Stimulated activated CD4-positive, alpha-beta T cell treated with anti-CD3 and anti-CD28 coated beads, Interleukin-12 subunit alpha, Interleukin-12 subunit beta, amount 100 ng/mL, for 4 hours (primary cell): Measurements from ENCODE around the gene RGN.
"Not testable (repeated sequence)": the region's sequence is repeated elsewhere in the genome, so short reads cannot be mapped to it uniquely, and the experiment has no call there.

Source experiments
- DNase-seq: peaks from one replicate; pipeline ENCODE4 v3.0.0-alpha.2; 2020

Gene RGN

DNA sequence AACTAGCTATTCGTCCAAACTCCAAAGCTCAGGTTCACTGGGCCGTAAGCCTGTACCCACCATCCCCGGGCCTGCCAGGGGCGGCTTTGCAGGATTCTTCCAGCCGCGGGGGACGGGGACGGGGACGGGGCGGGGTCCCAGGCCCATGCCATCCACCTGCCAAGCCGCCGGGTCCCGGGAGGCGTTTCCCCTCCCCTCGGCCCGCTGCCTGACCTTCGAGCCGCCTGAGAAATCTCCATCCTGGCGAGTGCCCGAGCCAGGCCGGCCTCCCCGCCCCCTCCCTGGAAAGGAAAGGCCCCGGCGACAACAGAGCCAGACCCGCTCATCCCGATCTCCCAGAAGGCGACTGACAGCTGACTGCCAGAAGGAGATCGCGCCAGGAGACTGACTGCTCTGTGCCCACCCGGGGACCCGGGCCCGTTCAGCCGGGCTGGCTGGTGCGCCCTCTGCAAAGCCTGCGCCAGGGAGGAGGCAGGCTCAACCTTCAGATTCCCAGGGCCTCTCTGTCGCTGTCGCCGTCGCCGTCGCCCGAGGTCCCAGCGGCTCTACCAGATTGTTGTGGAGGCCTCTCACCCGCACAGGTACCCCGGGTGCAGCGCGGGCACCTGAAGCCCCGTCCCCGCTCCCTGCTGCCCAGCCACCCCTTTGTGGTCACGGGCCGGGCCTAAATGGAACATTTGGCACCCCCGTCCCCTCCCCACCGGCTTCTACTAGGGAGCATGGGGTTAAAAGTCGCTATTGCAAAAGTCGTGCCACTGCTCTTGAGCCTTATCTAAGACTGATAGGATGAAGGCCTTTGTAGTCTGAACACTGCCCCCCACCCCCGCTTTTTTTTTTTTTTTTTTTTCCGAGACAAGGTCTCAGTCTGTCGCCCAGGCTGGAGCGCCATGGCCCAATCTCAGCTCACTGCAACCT lies at the start of gene RGN:
Gene RGN, plus strand, starts transcription at position 315 of the 915 bp plus-strand sequence. CDS start 2,702 bp downstream, outside the sequence.
- no peak for DNase-seq

DNA sequence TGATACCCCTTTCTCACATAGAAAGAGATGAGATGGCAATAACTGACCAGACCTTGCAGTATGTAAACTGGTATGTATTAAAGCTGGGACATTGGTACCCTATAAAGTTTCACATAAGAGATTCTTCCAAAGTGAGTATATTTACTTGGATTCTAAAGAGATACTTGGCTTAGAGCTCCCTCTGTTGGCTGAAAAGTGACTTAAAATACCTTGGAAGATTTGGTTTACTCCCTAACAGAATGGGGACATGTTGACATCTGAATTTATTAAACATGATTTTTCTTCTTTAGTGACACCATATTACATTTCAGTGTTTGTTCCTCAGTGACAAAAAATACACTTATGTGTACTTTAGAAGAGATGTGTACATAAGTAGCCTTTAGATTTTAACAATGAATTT lies 47.9 kb upstream of the RGN start:
- no peak for DNase-seq

DNA sequence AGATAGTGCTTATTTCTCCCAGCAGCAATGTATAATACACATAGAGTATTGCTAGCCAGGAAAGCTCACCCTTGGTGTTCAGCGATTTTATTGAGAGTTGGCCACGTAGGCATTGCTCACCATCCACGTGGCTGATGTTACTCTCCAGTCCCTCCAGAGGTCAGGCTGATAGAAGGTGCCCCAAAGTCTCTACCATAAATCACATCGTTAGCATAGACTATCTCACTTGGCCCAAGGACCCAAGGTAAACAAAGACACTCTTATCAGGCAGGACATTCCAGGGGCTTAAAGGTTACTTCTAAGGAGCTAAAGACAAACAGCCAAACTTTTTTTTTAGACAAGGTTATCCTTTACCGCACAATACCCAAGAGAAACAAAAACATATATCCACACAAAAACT lies 30.3 kb upstream of the RGN start:
- DNase-seq, result no peak

DNA sequence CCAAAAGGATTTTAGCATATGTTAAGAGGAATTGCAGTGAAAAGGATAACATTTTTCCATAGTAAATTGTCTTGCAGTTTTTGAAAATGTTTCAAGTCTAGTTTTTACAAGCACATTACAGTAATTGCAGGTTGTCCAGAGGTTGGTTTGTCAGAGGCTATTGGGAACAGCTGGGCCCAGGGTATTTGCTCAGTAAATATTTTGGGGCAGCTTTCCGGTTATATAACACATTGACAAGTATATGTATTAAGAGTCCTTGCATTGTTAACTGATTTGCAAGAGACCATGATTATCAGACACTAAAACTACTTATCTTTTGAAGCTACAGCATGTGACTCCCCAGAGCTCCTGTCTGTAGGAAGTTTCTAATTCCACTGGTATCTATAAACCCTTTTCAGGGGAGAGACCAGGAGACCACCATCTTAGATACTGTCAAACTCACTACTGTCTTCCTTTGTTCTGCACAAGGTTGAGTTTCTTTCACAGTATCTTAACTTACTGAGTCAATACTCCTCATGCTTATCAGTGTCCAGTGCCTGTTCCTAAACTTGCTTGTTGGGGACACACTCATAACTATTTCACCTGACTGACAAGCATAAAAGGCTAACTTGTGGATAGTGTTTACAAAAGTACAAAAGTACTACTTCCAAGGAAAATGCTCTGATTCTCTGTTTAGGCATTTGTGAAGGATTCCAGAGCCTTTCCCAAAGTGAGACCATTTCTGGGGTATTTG lies 18.9 kb upstream of the RGN start:
- no peak for DNase-seq

DNA sequence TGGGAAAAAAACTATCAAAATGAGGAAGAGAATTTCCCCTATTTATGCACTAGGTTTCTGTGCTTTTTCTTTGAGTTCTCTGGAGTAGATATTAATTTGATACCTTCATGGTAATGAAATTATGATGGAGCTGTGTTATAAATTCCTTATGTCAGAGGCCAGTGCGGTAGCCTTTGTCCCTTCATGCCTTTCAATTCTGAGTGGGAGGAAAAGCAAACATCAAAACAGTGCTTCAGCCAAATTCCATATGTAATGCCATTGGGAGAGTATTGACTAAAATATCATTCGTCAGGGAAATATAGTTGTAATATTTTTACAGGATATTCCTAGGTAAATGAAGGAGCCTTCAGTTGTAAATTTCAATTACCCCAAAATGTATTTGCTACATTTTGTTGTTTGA lies 17.5 kb upstream of the RGN start:
- no peak for DNase-seq

DNA sequence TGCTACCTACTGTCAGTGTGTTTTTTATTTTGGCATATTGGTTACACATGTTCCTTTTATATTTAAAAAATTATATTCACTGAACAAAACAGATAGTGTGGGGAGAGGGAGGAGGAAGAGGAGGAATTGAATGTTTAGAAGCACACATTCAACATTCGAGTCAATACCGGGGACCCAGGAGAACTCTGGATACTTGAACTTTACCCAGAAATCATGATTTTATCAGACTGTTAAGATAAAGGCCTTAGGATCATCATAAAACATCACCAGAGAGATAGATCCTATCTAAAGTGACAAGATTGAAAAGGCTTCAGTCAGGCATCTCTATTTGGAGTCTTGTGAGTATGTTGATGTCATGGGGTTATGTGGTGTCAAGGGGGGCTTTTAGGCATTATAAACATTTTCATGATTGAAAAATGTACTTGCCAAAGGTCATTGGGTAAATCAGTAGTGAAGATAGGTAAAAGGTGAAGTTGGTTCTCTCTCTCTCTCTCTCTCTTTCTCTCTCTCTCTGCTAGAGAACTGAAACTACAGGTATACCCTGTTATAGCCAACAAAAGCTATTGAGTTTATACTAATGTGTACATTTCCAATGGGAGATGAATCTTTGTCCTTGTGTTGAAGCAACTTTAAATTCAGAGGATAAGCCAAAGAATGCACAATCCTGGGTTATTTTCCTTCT lies 16.9 kb upstream of the RGN start:
- no peak for DNase-seq

DNA sequence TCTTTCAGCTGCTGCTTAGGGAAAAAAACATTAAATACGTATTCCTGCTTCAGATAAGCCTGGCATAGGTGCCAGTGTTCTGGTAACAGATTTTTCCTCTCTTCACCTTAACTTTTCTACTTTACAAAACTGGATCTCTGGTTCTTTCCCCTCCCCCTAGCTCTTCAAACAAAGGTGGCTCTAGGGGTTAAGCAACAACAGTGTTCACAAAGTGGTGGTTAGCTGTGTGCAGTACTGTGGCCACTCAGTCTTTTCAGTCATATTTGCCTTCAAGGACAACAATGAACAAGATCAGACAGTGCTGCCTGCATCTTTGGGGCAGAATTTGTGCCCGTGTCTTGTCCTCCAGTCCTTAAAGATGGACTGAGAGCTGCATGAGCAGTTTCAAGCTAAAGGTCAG lies 15.1 kb upstream of the RGN start:
- DNase-seq, result no peak

DNA sequence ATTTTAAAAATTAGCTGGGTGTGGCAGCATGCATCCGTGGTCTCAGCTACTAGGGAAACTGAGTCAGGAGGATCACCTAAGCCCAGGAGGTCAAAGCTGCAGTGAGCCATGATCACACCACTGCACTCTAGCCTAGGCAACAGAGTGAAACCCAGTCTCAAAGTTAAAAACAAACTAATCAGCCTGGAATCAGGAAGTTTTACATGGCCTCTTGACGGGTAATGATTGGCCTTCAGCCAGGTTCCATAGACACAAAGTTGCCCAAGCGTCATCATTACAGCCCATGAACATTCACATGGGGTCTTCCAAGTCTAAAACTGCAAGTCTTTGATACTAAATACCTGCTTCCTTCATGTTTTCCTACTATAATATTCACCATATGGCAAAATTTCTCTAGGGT lies 10.0 kb upstream of the RGN start:
- no peak for DNase-seq

DNA sequence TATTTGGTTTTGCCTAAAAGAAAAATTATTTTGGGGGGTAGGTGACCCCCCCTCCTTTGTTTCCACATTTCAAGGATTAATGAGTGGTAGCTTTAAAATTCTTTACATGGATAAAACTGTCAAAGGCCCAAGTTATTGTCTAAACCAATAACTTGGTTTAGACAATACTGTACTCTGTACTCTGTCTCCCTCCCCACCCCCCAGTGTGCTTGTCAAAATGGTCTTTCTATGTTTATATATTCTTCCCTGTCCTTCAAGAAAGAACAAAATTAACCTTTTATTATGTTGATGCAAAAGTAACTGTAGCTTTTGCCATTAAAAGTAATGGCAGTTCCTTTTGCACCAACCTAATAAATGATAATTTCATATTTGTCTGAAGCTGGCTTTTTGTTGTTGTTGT lies 9.5 kb upstream of the RGN start:
- DNase-seq, result no peak

DNA sequence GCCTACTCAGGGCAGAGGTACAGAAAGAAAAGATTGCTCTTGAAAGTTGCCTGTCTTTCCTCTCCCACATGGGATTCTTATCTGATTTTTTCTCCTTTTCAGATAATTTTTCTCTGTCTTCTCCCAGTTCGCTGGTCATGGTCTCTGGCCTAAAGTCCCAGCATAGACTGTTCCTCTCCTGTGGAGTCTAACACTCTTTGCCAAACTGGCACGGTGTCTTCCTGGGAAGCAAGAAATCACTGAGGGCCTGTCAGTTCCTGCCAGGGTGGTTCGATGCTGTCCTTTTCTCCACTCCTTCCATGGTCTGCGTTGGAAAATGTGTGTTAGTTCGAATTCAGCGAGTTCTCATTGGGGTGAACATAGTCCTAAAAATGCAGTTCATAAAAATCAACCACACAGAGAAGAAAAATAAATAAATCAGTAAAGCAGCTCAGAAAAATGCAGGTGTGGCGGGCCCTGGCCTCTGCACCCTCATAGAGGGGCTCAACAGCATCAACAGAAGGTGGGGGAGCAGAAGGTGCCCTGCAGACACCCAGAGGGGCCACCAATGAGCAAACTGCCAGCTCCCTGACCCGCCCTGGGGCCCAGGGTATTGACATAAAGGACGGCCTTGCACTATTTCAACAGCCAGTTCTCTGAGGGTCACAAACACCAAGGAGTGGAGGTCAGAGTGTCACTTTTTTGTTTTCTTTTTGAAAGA lies 2.1 kb downstream of the RGN start:
- DNase-seq, result no peak

DNA sequence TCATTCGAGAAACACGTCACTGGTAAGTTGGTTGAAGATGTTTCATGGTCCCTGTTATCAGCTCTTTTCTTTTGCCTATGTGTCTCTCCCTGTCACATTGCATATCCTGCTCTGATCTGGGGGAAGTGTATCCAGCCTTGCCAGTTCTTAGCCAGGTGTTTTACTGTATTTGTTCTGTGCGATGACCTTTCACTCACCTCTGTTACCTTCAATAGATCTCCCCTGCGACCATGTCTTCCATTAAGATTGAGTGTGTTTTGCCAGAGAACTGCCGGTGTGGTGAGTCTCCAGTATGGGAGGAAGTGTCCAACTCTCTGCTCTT lies 2.6 kb downstream of the RGN start:
- no peak for DNase-seq

DNA sequence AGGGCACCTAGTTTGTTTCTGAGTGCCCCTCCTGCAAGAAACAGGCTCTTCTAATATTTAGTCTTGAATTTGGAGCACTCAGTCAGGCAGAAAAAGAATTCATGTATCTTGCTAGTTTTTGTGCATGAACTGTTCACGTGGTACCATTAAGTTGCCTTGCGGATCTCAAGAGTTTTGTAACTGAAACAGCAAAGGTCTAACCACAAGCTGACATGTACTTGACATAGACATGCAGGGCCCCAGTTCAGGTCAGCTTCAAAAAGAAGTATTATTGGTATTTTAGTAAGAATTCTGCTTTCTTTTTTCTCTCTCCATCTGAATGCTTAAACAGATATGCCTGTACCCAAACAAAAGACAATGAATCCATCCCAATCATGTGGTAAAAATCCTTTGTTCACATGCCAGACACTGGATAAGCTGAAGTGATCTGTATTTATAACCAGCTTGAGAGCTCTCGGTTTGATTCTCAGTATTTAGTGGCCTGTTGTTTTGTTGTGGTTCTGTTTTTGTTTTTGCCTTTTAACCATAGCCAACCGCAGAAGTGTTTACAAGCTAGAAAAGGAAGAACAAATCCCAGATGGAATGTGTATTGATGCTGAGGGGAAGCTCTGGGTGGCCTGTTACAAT lies 13.0 kb downstream of the RGN start:
- DNase-seq, result no peak

DNA sequence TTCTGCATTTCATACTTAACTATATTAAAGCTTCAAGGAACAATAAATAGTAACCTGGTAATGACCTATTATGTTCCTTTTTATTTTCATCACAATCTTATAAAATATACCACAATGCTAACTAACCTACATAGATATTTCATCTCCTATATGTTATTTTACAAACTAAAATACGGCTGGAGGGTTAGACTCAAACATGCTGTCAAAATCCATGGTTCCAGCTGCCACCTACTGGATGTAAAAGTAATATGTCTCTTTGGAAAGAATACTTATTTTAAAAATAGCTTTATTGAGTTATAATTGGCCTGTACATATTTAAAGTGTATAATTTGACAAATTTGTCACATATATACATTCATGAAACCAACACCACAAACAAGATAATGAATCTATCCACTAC lies 15.0 kb downstream of the RGN start:
- no peak for DNase-seq

DNA sequence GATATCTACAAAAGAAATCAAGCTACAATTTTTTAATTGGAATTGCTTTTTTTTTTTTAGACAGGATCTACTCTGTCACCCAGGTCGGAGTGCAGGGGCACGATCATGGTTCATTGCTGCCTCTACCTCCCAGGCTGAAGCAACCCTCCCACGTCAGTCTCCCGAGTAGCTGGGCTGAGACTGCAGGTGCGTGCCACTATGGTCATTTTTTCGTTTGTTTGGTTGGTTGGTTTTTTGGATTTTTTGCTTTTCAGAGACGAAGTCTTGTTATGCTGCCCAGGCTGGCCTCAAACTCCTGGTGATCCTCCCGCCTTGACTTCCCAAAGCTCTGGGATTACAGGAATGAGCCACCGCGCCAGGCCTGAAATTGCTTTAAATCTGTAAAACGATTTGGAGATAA lies 15.6 kb downstream of the RGN start:
- no peak for DNase-seq

DNA sequence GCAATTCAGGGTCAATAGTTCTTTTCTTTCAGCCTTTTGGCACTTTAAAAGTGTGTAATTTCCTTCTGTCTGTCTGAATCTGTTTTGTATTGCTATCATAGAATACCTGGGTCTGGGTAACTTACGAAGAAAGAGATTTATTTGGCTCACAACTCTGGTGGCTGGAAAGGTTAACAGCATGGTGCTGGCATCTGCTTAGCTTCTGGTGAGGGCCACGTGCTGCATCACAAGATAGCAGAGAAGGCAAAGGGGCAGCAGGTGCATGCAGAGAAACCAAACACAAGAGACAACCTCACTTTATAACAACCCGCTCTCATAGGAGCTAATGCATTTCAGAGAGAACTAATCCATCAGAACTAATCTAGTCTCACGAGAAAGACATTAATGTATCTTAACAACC lies 18.8 kb downstream of the RGN start:
- no peak for DNase-seq

DNA sequence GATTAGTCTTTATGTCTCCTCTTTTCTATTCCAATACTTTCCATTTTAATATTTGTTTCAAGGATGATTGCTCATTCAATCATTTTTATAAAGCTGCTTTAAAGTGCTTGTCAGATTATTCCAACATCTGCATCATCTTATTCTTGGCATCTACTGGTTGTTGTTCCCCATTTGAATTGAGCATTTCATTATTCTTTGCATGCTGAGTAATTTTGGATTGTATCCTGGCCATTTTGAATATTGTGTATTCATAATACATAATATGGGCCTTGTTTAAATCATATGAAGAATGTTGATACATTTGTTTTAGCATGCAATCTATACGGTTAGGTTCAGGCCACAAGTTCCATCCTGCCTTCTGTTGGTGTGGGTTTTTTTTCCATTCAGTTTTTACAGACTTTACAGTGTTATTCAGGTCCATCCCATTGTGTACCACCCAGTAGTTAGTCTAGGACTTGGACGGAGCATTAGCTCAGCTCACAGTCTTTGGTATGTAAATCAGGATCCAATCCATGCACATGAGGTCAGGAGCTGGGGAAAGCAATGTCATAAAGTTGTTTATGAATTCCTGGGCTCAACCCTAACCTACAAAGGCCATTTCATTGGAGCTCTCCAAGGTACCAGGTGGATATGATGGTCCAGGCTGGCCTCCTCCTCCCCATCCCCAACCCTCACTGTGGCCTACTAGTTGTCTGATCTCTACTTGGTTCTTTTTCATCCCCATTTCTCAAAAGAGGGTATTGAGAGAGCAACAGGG lies 20.3 kb downstream of the RGN start:
- no peak for DNase-seq

DNA sequence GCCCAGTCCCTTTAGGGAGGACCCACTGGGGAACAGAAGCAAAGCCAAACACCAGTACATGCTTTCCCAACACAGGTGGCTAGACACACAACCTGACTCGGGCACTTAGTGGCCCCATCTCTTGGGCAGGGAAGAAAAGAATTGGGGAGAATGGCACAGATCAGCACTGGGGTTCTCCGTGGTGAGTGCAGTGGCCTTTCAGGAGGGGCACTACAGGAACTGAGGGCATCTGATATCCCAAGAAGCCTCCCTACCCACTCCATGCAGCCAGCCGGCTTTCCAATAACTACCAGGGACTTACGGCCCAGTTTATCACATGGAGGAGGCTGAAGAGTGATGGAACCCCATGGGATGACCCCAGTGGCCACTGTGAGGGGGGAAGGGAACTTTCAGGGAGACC lies 23.0 kb downstream of the RGN start:
- DNase-seq, result no peak

DNA sequence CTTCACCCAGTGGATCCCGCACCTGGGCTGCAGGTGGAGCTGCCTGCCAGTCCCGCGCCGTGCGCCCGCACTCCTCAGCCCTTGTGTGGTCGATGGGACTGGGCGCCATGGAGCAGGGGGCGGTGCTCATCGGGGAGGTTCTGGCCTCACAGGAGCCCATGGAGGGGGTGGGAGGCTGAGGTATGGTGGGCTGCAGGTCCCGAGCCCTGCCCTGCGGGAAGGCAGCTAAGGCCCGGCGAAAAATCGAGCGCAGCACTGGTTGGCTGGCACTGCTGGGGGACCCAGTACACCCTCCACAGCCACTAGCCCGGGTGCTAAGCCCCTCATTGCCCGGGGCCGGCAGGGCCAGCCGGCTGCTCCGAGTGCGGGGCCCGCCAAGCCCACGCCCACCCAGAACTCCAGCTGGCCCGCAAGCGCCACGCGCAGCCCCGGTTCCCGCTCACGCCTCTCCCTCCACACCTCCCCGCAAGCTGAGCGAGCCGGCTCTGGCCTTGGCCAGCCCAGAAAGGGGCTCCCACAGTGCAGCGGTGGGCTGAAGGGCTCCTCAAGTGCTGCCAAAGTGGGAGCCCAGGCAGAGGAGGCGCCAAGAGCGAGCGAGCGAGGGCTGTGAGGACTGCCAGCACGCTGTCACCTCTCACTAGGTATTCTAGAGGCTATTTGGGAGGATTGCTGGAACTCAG lies 32.8 kb downstream of the RGN start:
- not testable (repeated sequence) for DNase-seq

DNA sequence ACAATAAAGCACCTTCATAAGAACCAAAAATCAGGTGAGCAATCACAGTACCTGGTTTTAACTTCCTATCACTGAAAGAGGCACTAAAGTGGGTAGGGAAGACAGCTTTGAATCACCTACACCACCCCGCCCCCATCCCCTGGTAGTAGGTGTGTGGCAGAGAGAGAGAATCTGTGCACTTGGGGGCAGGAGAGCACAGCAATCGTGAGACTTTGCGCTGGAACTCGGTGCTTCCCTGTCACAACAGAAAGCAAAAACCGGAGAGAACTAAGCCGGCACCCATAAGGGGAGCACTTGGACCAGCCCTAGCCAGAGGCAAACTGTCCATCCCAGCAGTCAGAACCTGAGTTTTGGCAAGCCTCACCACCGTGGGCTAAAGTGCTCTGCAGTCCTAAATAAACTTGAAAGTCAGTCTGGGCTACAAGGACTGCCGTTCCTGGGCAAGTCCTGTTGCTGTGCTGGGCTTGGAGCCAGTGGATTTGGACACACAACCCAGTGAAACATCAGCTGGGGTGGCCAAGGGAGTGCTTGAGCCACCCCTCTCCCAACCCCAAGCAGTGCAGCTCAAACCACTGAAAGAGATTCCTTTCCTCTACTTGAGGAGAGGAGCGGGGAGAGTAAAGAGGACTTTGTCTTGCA lies 34.2 kb downstream of the RGN start:
- no peak for DNase-seq

DNA sequence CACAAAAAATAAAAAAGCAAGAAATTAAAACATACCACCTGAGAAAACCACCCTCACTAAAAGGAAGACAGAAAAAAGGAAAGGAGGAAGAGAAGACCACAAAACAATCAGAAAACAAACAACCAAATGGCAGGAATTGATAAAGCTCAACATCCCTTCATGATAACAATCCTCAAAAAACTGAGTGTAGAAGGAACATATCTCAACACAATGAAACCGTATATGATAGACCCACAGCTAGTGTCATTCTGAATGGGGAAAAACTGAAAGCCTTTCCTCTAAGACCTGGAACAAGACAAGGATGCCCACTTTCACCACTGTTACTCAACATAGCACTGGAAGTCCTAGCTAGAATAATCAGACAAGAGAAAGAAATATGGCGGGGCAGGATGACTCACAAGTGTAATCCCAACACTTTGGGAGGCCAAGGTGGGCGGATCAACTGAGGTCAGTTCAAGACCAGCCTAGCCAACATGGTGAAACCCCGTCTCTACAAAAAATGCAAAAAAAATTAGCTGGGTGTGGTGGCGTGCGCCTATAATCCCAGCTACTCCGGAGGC lies 38.4 kb downstream of the RGN start:
- not testable (repeated sequence) for DNase-seq

DNA sequence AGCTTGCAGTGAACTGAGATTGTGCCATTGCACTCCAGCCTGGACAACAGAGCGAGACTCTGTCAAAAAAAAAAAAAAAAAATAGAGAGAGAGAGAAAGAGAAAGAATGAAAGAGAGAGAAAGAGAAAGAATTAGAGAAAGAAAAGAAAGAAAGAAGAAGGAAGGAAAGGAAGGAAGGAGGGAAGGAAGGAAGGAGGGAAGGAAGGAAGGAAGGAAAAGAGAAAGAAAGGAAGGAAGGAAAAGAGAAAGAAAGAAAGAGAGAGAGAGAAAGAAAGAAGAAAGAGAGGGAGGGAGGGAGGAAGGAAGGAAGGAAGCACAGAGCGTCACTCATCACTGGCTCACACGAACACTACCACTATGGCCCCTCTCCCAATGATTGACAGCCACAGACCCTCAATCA lies 46.2 kb downstream of the RGN start:
- not testable (repeated sequence) for DNase-seq
